GM12878 (cell line): ENCODE measurements around the gene CRACDL. TPM values are rescaled to one million over a fixed set of nuclear protein-coding genes. Genes with fewer than 3 reads are reported as not detected.

Source experiments
- ATAC-seq: fragments of 200-7000 bp; cut with Tn5 transposase; 3 replicates; pipeline ENCODE4 v1.9.1; 2020; ENCODE audit warnings: mild to moderate bottlenecking, moderate library complexity
- BruUV-seq: library from RNA; stranded (reverse); fragments of 400-500 nt; replicated peaks from 2 replicates; lab custom pipeline; 2021; lab: Mats Ljungman, UMichigan
- CTCF ChIA-PET: fragments of 300-600 bp; sonication (Branson Sonifier 250); formaldehyde crosslinking; extraction: SDS; loops from one replicate; lab custom pipeline; 2021; ENCODE audit warnings: inconsistent platforms; lab: Yijun Ruan, JAX
- POLR2A ChIA-PET: fragments of 350-600 bp; formaldehyde crosslinking; extraction: SDS; loops from one replicate; lab custom pipeline; 2021; ENCODE audit warnings: inconsistent platforms; lab: Charles Lee
- RAD21 ChIA-PET: fragments of 300-600 bp; sonication (Branson Sonifier 250); formaldehyde crosslinking; loops from one replicate; lab custom pipeline; 2023; ENCODE audit warnings: antibody characterized with exemption; ENCODE audit not compliant: unreplicated experiment; lab: Charles Lee
- SMC1A ChIA-PET: fragments of 300-600 bp; sonication (Branson Sonifier 250); formaldehyde crosslinking; loops from one replicate; lab custom pipeline; 2023; ENCODE audit not compliant: unreplicated experiment, uncharacterized antibody; lab: Charles Lee
- DNase-seq: peaks from one replicate; pipeline ENCODE4 v3.0.0-alpha.2; 2011; ENCODE audit warnings: low read depth, low spot score
- FAIRE-seq: peaks from 3 replicates; lab custom pipeline; 2011; peaks lifted over from hg19 to GRCh38; lab: Jason Lieb, UNC
- H2AFZ ChIP-seq: 2 replicates; pipeline ENCODE4 v1.6.0; 2011; ENCODE audit warnings: low read depth, low read length, control low read depth; ENCODE audit not compliant: control insufficient read depth
- H3K27ac ChIP-seq: 2 replicates; pipeline ENCODE4 v1.5.1; 2011; ENCODE audit warnings: control low read depth; ENCODE audit not compliant: control insufficient read depth, insufficient read depth
- H3K27me3 ChIP-seq, 2 experiments: replicated peaks in 1 of 2; 2 replicates each; pipeline versions ENCODE4 v1.6.0 to v1.6.1; 2011; ENCODE audit warnings: low read length in 1 of 2; ENCODE audit not compliant: control insufficient read depth in 2 of 2, insufficient read depth in 2 of 2
- H3K36me3 ChIP-seq, 2 experiments: 2 replicates each; pipeline ENCODE4 v1.5.1; 2011; ENCODE audit warnings: low read length in 1 of 2; ENCODE audit not compliant: control insufficient read depth in 2 of 2, insufficient read depth in 2 of 2
- H3K4me1 ChIP-seq: 2 replicates; pipeline ENCODE4 v1.6.1; 2011; ENCODE audit warnings: mild to moderate bottlenecking, low read length, moderate library complexity, mixed read lengths; ENCODE audit not compliant: control insufficient read depth, insufficient read depth
- H3K4me2 ChIP-seq: 2 replicates; pipeline ENCODE4 v1.6.0; 2011; ENCODE audit warnings: control low read depth; ENCODE audit not compliant: control insufficient read depth, insufficient read depth
- H3K4me3 ChIP-seq: fragments of 200-600 bp; sonication (generic); 2 replicates; pipeline ENCODE4 v1.5.1; 2016
- H3K79me2 ChIP-seq: 2 replicates; pipeline ENCODE4 v1.6.0; 2011; ENCODE audit warnings: low read length; ENCODE audit not compliant: control insufficient read depth, insufficient read depth
- H3K9ac ChIP-seq: 2 replicates; pipeline ENCODE4 v1.8.0; 2011; ENCODE audit warnings: low read length, control low read depth, mixed read lengths; ENCODE audit not compliant: control insufficient read depth, insufficient read depth
- H3K9me3 ChIP-seq: replicated peaks from 3 replicates; pipeline ENCODE4 v1.5.1; 2011; ENCODE audit warnings: mild to moderate bottlenecking, low read length; ENCODE audit not compliant: control insufficient read depth, insufficient read depth
- H4K20me1 ChIP-seq: 2 replicates; pipeline ENCODE4 v1.6.0; 2011; ENCODE audit not compliant: control insufficient read depth, insufficient read depth
- HDAC2 ChIP-seq: fragments of 200-600 bp; sonication (generic); IDR thresholded peaks from 2 replicates; pipeline ENCODE4 v1.6.1; 2017
- IKZF1 ChIP-seq: fragments of 450-650 bp; conservative IDR thresholded peaks from 2 replicates; pipeline ENCODE4 v1.6.1; 2017; ENCODE audit warnings: antibody characterized with exemption, mild to moderate bottlenecking
- RAD51 ChIP-seq: fragments of 450-650 bp; IDR thresholded peaks from 2 replicates; pipeline ENCODE4 v1.6.1; 2016; ENCODE audit warnings: moderate library complexity, mild to moderate bottlenecking, inconsistent platforms
- SREBF1 ChIP-seq: IDR thresholded peaks from 2 replicates; pipeline ENCODE4 v1.6.1; 2012; ENCODE audit warnings: mild to moderate bottlenecking, low read length
- SRF ChIP-seq, 2 experiments: IDR thresholded peaks; 2 replicates each; pipeline ENCODE4 v1.6.1; 2011; ENCODE audit warnings: low read depth in 2 of 2, low read length in 2 of 2, mild to moderate bottlenecking in 1 of 2, moderate library complexity in 1 of 2
- WGBS: methylation state at CpG from one replicate; pipeline ENCODE4 v1.1.6; 2016; ENCODE audit warnings: low lambda C conversion rate; ENCODE audit not compliant: insufficient replicate concordance, insufficient coverage; ENCODE audit errors: missing lambda C conversion rate; 5-methylcytosine and 5-hydroxymethylcytosine counted together
- in situ Hi-C: fragments of 300-500 bp; cut with MboI; formaldehyde crosslinking; loops from 9 replicates; pipeline ENCODE4 v1.14.3; 2018; ENCODE audit warnings: mixed read lengths
- intact Hi-C: fragments of 100-400 bp; cut with micrococcal nuclease; formaldehyde crosslinking; loops from one replicate; pipeline ENCODE4 v1.14.2; 2022; ENCODE audit not compliant: unreplicated experiment
- polyA plus RNA-seq, 11 experiments: library from polyadenylated mRNA; depleted of rRNA in 4 of 11; unstranded in 6 of 11; stranded (reverse) in 5 of 11; fragments of >200 nt; fragmentation: Nextera tagmentation in 4 of 11; fragmentation: Illumina TruSeq in 1 of 11; extraction: Ambion mirVana in 4 of 11; extraction: Trizol in 1 of 11; gene quantifications; 1 replicate in 1 of 11; 2 replicates in 10 of 11; pipeline versions ENCODE4 v1.2.1 to v1.2.3, GENCODE V29; 2011 to 2016; ENCODE audit warnings: inconsistent platforms in 2 of 11, missing spikeins in 2 of 11, low read depth in 1 of 11
- total RNA-seq, 4 experiments: library from RNA; depleted of rRNA in 3 of 4; stranded (reverse); fragments of >200 nt in 3 of 4; fragmentation: Illumina TruSeq in 1 of 4; extraction: Trizol in 1 of 4; gene quantifications; 2 replicates each; pipeline versions ENCODE4 v1.2.1 to v1.2.3, GENCODE V29; 2013 to 2021
- TF ChIP-seq, protein P1 (sequence below): fragments of 450-650 bp; IDR thresholded peaks from 2 replicates; pipeline ENCODE4 v1.6.1; 2017; ENCODE audit warnings: low read depth, mild to moderate bottlenecking, moderate library complexity
- TF ChIP-seq, protein P2 (sequence below): fragments of 450-650 bp; IDR thresholded peaks from 2 replicates; pipeline ENCODE4 v1.6.1; 2018; ENCODE audit warnings: borderline replicate concordance, mild to moderate bottlenecking; ENCODE audit not compliant: partially characterized antibody
- TF ChIP-seq, protein P3 (sequence below): IDR thresholded peaks from 2 replicates; pipeline ENCODE4 v1.6.1; 2011; ENCODE audit warnings: borderline replicate concordance, low read depth, mild to moderate bottlenecking, moderate library complexity, mixed read lengths, low read length; ENCODE audit not compliant: insufficient read depth; ENCODE audit errors: extremely low read length

CRACDL gene
- total and polyA plus RNA-seq, 10 of the 15 experiments (the other 5 are each of a cell fraction or from before 2014, with no cell fraction given), result 0.03 to 0.72 (median 0.14) TPM

DNA sequence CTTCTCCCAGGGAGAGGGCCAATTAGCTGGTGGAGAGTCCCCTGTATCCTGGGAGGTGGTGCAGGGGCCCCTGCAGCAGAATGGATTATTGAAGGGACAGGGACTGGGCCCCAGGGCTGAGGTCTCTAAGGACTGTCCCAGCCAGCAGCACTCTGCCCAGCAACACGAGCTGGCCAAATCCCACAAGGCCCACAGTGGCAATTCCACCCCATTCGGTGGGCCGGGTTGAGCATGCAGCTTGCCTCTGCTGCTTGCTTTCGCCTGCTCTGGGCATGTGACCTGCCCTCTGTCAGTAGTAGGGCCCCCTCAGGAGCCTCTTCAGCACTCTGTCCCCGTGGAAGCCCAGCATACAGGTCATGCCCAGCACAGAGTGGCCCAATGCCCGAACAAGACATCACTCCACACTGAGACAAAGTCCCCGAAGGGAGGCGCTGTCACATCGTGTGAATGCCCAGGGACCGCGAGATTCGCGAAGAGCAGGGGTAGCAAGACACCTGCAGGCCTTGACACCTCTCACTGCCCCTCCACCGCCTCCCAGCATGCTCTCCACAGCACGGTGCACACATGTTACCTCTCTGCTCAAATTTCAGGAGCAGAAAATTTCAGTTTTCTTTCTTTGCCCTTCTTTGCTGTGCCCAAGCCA is 65.4 kb downstream of the CRACDL start:
- no peak overlapping the region for H3K27ac ChIP-seq
- intact Hi-C loops, result no loop called here
- H3K79me2 ChIP-seq, result no peaks in the 10 kb centered on the region
- ChIA-PET SMC1A (interaction anchor here (1.3 kb wide), 1 partner anchor 195 kb away, joined by 3 read pairs; no protein-coding TSS in a partner anchor), RAD21 (no interaction called here), CTCF (no interaction called here), POLR2A (no interaction called here)
- TF ChIP-seq IKZF1, result no peak
- H3K4me2 ChIP-seq, result no peak overlapping the region
- H2AFZ ChIP-seq, result no peak overlapping the region
- no peaks in the 10 kb centered on the region for H3K27me3 ChIP-seq
- no peaks in the 10 kb centered on the region for H3K9me3 ChIP-seq
- in situ Hi-C loops, result no loop called here
- H3K4me3 ChIP-seq, result no peak overlapping the region
- no peaks in the 10 kb centered on the region for H3K36me3 ChIP-seq
- H4K20me1 ChIP-seq, result no peaks in the 10 kb centered on the region
- no peak overlapping the region for H3K9ac ChIP-seq
- H3K4me1 ChIP-seq, result no peaks in the 10 kb centered on the region; the same call in none of the 2 replicates
- DNase-seq, result no peak
- no TSS peak for BruUV-seq
- no peak for FAIRE-seq
- WGBS, result 68% methylated on average over 15 of the region's 15 CpGs
- ATAC-seq, result no peak

DNA sequence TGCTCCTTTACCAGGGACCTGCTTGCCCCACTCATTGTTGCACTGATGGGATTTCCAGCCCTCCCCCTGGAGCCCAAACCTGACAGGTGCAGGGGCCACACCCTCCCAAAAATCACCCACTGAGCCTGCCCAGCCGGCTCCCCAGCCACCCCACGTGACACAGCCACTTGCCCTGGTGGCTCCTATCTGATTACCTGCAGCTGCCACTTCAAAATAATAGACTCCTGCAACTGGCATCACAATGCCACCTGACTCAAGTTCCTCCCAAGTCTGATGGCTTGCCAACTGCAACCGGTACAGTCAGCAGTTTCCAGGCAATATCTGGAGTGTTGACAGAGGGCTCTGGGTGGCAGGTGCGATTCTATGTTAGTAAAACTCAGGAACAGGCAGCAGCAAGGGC is 66.2 kb downstream of the CRACDL start:
- ChIA-PET RAD21 (no interaction called here), CTCF (no interaction called here), SMC1A (interaction anchor here (1.3 kb wide), 1 partner anchor 196 kb away, joined by 3 read pairs; no protein-coding TSS in a partner anchor), POLR2A (no interaction called here)
- no peak for DNase-seq
- Histone ChIP-seq H4K20me1 (no peaks in the 10 kb centered on the region), H3K4me2 (no peak overlapping the region), H3K9ac (no peak overlapping the region), H3K27ac (no peak overlapping the region), H3K4me3 (no peak overlapping the region), H3K27me3 (no peaks in the 10 kb centered on the region), H3K79me2 (no peaks in the 10 kb centered on the region), H2AFZ (peak overlapping the region; percentile 49; the same call in 1 of the 2 replicates), H3K4me1 (no peaks in the 10 kb centered on the region; the same call in none of the 2 replicates), H3K9me3 (no peaks in the 10 kb centered on the region), H3K36me3 (no peaks in the 10 kb centered on the region)
- in situ Hi-C loops, result no loop called here
- no peak for FAIRE-seq
- intact Hi-C loops, result no loop called here
- ATAC-seq, result peak; percentile 46
- TF ChIP-seq RAD51 (peak; percentile 22; the same call in 1 of the 2 replicates), HDAC2 (no peak), SREBF1 (no peak), SRF (IDR thresholded peaks at IDR 0.05; ENCODE audit: low read depth in 2 of 2, low read length in 2 of 2) (no peak)
- TF ChIP-seq, protein P1, sequence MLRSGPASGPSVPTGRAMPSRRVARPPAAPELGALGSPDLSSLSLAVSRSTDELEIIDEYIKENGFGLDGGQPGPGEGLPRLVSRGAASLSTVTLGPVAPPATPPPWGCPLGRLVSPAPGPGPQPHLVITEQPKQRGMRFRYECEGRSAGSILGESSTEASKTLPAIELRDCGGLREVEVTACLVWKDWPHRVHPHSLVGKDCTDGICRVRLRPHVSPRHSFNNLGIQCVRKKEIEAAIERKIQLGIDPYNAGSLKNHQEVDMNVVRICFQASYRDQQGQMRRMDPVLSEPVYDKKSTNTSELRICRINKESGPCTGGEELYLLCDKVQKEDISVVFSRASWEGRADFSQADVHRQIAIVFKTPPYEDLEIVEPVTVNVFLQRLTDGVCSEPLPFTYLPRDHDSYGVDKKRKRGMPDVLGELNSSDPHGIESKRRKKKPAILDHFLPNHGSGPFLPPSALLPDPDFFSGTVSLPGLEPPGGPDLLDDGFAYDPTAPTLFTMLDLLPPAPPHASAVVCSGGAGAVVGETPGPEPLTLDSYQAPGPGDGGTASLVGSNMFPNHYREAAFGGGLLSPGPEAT, result no peak
- TF ChIP-seq, protein P2, sequence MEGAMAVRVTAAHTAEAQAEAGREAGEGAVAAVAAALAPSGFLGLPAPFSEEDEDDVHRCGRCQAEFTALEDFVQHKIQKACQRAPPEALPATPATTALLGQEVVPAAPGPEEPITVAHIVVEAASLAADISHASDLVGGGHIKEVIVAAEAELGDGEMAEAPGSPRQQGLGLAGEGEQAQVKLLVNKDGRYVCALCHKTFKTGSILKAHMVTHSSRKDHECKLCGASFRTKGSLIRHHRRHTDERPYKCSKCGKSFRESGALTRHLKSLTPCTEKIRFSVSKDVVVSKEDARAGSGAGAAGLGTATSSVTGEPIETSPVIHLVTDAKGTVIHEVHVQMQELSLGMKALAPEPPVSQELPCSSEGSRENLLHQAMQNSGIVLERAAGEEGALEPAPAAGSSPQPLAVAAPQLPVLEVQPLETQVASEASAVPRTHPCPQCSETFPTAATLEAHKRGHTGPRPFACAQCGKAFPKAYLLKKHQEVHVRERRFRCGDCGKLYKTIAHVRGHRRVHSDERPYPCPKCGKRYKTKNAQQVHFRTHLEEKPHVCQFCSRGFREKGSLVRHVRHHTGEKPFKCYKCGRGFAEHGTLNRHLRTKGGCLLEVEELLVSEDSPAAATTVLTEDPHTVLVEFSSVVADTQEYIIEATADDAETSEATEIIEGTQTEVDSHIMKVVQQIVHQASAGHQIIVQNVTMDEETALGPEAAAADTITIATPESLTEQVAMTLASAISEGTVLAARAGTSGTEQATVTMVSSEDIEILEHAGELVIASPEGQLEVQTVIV, result no peak
- TF ChIP-seq, protein P3, sequence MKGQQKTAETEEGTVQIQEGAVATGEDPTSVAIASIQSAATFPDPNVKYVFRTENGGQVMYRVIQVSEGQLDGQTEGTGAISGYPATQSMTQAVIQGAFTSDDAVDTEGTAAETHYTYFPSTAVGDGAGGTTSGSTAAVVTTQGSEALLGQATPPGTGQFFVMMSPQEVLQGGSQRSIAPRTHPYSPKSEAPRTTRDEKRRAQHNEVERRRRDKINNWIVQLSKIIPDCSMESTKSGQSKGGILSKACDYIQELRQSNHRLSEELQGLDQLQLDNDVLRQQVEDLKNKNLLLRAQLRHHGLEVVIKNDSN, result peak; percentile 18
- 56% methylated on average over 4 of the region's 4 CpGs for WGBS
- no TSS peak for BruUV-seq
